ENCODE measurements around the gene MAN2B2. TPM values are rescaled to one million over a fixed set of nuclear protein-coding genes. Genes with fewer than 3 reads are reported as not detected.

The MAN2B2 gene
- total and polyA plus RNA-seq, 7 donors: 3.0 to 24.3 (median 18.7) TPM

GRCh38 chr4:6591313-6591712, 16.3 kb downstream of the MAN2B2 start:
- DNase-seq: no peak
- intact Hi-C loops (cut with DNase I): no loop called here
- Histone ChIP-seq H3K27me3 (no peaks in the 10 kb centered on the region), H3K27ac (no peak overlapping the region), H3K36me3 (peaks cover 0 to 47% (median 5%) of the 10 kb centered on the region in 4 donors), H3K9me3 (no peaks in the 10 kb centered on the region), H3K4me3 (no peak overlapping the region), H3K4me1 (no peaks in the 10 kb centered on the region)
- no peak for TF ChIP-seq POLR2AphosphoS5 (IDR thresholded peaks at IDR 0.05)
- no peak for TF ChIP-seq POLR2A (IDR thresholded peaks at IDR 0.05)
- no peak for TF ChIP-seq EP300 (IDR thresholded peaks at IDR 0.05)
- no peak for TF ChIP-seq CTCF (IDR thresholded peaks at IDR 0.05)
- 72 to 88% methylated on average over 9 of the region's 9 CpGs for WGBS, 2 donors

GRCh38 chr4:6591781-6592180, 16.8 kb downstream of the MAN2B2 start:
- intact Hi-C loops (cut with DNase I): no loop called here
- H3K4me1 ChIP-seq: no peaks in the 10 kb centered on the region
- H3K4me3 ChIP-seq: no peak overlapping the region
- no peak for TF ChIP-seq EP300 (IDR thresholded peaks at IDR 0.05)
- no peak for TF ChIP-seq POLR2A (IDR thresholded peaks at IDR 0.05)
- no peak for TF ChIP-seq CTCF (IDR thresholded peaks at IDR 0.05)
- TF ChIP-seq POLR2AphosphoS5 (IDR thresholded peaks at IDR 0.05): no peak
- H3K9me3 ChIP-seq: no peaks in the 10 kb centered on the region
- peaks cover 0 to 47% (median 5%) of the 10 kb centered on the region in 4 donors for H3K36me3 ChIP-seq
- no peak for DNase-seq
- no peaks in the 10 kb centered on the region for H3K27me3 ChIP-seq
- WGBS, 2 donors: 83 to 85% methylated on average over 9 of the region's 9 CpGs
- no peak overlapping the region for H3K27ac ChIP-seq

DNA sequence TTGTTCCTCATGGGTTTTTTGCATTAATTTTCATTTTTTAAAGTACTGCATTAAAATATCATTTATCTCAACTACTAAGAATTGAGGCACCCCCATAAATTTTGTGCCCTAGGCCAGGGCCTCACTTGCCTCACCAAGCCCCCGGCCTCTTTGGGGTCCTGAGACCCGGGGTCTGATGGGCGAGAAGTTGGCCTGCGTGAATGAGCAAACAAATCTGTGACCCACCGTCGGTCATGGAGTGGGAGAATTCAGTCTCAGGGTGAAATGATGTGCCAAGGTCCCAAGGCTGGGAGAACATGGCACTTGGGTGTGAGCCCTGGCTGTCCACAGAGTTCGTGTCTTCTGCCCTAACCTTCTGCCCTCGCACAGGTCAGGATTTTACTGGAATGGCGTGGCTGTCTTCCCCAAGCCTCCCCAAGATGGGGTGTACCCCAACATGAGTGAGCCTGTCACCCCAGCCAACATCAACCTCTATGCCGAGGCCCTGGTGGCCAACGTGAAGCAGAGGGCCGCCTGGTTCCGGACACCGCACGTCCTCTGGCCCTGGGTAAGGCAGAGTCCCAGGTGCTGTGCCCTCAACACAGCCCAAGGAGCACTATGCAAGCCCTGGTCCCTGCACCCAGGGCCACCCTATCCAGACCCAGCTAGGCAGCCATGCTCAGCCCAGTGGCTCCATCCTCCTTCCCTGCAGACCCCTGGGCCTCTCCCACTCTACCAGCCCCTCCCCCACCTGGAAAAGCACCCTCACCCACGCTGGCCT, 18.0 kb downstream of the MAN2B2 start:
- intact Hi-C loops (cut with DNase I): no loop called here
- no peaks in the 10 kb centered on the region for H3K4me1 ChIP-seq
- H3K27ac ChIP-seq: no peak overlapping the region
- H3K9me3 ChIP-seq: no peaks in the 10 kb centered on the region
- H3K27me3 ChIP-seq: no peaks in the 10 kb centered on the region
- DNase-seq: no peak
- no peak for TF ChIP-seq POLR2A (IDR thresholded peaks at IDR 0.05)
- TF ChIP-seq CTCF (IDR thresholded peaks at IDR 0.05): no peak
- TF ChIP-seq POLR2AphosphoS5 (IDR thresholded peaks at IDR 0.05): no peak
- no peak for TF ChIP-seq EP300 (IDR thresholded peaks at IDR 0.05)
- peaks cover 0 to 56% (median 8%) of the 10 kb centered on the region in 4 donors for H3K36me3 ChIP-seq
- 94 to 95% methylated on average over 16 of the region's 16 CpGs for WGBS, 2 donors
- no peak overlapping the region for H3K4me3 ChIP-seq

DNA sequence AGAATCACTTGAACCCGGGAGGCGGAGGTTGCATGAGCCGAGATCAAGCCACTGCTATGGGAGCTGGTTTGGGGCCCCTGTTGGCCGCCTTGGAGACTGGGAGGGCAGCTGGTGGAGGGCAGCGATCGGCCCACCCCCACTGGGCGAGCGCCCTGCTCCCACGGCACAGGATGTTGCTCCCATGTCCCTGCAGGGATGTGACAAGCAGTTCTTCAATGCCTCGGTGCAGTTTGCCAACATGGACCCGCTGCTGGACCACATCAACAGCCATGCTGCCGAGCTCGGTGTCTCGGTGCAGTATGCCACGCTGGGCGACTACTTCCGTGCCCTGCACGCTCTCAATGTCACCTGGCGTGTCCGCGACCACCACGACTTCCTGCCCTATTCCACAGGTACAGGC, 19.4 kb downstream of the MAN2B2 start:
- DNase-seq: no peak
- peaks cover 0 to 53% (median 14%) of the 10 kb centered on the region in 4 donors for H3K36me3 ChIP-seq
- no peaks in the 10 kb centered on the region for H3K4me1 ChIP-seq
- H3K4me3 ChIP-seq: no peak overlapping the region
- intact Hi-C loops (cut with DNase I): no loop called here
- no peak overlapping the region for H3K27ac ChIP-seq
- TF ChIP-seq EP300 (IDR thresholded peaks at IDR 0.05): no peak
- no peak for TF ChIP-seq POLR2A (IDR thresholded peaks at IDR 0.05)
- TF ChIP-seq POLR2AphosphoS5 (IDR thresholded peaks at IDR 0.05): no peak
- no peak for TF ChIP-seq CTCF (IDR thresholded peaks at IDR 0.05)
- no peaks in the 10 kb centered on the region for H3K9me3 ChIP-seq
- no peaks in the 10 kb centered on the region for H3K27me3 ChIP-seq
- 97% methylated on average over 22 of the region's 22 CpGs for WGBS, 2 donors

Measured in sigmoid colon (tissue), 7 donors.